Chondrocyte (in vitro differentiated cells): ENCODE measurements around the gene SPRY2. TPM values are rescaled to one million over a fixed set of nuclear protein-coding genes. Genes with fewer than 3 reads are reported as not detected.

Source experiments
- DNase-seq: peaks from one replicate; pipeline ENCODE4 v3.0.0; 2021; ENCODE audit warnings: mixed read lengths, low spot score
- H3K27ac Mint-ChIP-seq: one replicate; pipeline ENCODE4 v1.8.0; 2021; ENCODE audit warnings: mild to moderate bottlenecking, moderate library complexity, mixed read lengths; ENCODE audit not compliant: unreplicated experiment
- H3K27me3 Mint-ChIP-seq: 2 replicates; pipeline ENCODE4 v1.8.0; 2021; ENCODE audit warnings: low read depth, mixed read lengths
- H3K36me3 Mint-ChIP-seq: 2 replicates; pipeline ENCODE4 v1.8.0; 2021; ENCODE audit warnings: low read depth, mixed read lengths
- H3K4me1 Mint-ChIP-seq: 2 replicates; pipeline ENCODE4 v1.8.0; 2021; ENCODE audit warnings: low read depth, mild to moderate bottlenecking, mixed read lengths
- H3K4me3 Mint-ChIP-seq: one replicate; pipeline ENCODE4 v1.8.0; 2021; ENCODE audit warnings: mild to moderate bottlenecking, moderate library complexity, mixed read lengths; ENCODE audit not compliant: unreplicated experiment
- H3K9me3 Mint-ChIP-seq: 2 replicates; pipeline ENCODE4 v1.8.0; 2021; ENCODE audit warnings: low read depth, mixed read lengths
- total RNA-seq: library from RNA; stranded (reverse); gene quantifications from 3 replicates; pipeline ENCODE4 v1.2.1, GENCODE V29; 2021
- TF ChIP-seq, protein P1 (sequence below): fragments of 200-600 bp; sonication (generic); IDR thresholded peaks from 2 replicates; pipeline ENCODE4 v1.5.0; 2021; ENCODE audit warnings: antibody characterized with exemption, mild to moderate bottlenecking, moderate library complexity

Gene SPRY2
- total RNA-seq, 1 donor from 2014 or later, result 10.5 TPM

DNA sequence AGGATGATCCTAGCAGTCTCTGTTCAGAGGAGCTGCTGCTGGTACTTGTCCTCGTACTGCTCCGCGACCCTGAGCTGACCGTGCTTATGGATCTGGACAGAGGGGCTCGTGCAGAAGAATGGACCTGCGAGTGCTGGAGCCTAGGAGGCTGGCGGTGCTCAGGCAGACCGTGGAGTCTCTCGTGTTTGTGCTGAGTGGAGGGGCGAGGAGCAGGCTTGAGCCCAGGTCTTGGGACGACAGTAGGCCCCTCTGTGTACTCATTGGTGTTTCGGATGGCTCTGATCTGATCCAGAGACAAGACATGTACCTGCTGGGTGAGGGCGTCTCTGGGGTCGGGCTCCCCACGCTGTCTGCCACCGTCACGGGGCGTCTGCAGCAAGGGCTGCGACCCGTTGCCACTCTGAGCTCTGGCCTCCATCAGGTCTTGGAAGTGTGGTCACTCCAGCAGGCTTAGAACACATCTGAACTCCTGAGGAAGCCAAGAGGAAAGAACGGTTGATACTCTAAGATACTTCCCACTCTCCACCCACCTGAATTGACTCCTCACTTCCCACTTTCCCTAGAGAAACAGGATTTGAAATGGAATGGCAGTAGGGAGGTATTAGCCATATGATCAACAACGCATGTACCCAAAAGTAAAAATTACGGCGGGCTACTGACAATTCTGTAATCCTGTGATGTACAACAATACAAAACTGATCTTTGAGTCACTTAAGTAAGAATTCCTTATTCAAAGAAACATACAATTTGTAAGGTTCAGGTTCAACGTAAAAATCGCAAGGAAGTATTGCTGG, 3.4 kb downstream of the SPRY2 start:
- peaks cover 24% of the 10 kb centered on the region for H3K4me1 Mint-ChIP-seq
- H3K27me3 Mint-ChIP-seq, result no peaks in the 10 kb centered on the region
- H3K36me3 Mint-ChIP-seq, result no peaks in the 10 kb centered on the region
- no peak for DNase-seq
- H3K27ac Mint-ChIP-seq, result peak overlapping the region; percentile 73
- TF ChIP-seq, protein P1, sequence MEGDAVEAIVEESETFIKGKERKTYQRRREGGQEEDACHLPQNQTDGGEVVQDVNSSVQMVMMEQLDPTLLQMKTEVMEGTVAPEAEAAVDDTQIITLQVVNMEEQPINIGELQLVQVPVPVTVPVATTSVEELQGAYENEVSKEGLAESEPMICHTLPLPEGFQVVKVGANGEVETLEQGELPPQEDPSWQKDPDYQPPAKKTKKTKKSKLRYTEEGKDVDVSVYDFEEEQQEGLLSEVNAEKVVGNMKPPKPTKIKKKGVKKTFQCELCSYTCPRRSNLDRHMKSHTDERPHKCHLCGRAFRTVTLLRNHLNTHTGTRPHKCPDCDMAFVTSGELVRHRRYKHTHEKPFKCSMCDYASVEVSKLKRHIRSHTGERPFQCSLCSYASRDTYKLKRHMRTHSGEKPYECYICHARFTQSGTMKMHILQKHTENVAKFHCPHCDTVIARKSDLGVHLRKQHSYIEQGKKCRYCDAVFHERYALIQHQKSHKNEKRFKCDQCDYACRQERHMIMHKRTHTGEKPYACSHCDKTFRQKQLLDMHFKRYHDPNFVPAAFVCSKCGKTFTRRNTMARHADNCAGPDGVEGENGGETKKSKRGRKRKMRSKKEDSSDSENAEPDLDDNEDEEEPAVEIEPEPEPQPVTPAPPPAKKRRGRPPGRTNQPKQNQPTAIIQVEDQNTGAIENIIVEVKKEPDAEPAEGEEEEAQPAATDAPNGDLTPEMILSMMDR, result no peak
- H3K4me3 Mint-ChIP-seq, result no peak overlapping the region
- no peaks in the 10 kb centered on the region for H3K9me3 Mint-ChIP-seq

DNA sequence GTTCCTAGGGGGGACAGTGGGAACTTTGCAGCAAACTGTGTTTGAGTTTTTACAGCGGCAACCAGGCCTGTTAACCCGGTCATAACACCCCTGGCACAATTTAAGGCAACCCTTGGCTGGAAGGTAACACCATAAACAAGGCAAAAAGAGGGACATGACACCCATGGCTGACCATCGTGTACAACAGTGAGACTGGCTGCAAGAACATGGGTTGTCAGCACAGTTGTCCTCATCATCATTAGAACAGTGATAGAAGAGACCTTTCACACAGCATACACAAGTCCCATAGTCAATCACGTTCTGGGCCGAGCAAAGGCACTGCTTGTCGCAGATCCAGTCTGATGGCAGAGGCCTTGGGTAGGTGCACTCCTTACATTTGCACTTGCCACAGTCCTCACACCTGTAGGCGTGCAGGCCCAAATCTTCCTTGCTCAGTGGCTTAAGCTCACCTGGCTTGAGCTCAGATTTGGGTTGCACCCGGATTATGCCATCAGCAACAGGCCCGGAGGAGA, 4.1 kb downstream of the SPRY2 start:
- DNase-seq, result no peak
- no peaks in the 10 kb centered on the region for H3K36me3 Mint-ChIP-seq
- TF ChIP-seq, protein P1, result no peak

DNA sequence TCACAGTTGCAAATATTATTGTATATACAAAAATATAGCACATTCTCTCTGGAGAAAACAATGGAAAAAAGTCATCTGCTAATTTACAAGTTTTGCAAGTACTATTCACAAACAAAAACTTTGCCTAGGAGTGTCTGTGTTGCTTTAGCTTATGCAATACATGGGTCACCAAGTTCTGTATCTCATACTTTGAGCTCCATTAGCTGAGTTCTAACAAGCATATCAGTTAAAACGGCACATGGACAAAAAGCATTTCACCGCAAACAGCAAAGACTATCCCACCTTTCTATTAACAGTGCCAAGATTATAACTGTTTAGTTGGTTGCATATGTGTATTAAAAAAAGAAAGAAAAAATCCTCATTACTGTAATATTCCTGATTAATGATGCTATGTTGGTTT, 4.6 kb downstream of the SPRY2 start:
- Mint-ChIP-seq H3K36me3 (no peaks in the 10 kb centered on the region), H3K27me3 (no peaks in the 10 kb centered on the region), H3K9me3 (no peaks in the 10 kb centered on the region), H3K27ac (peak overlapping the region; percentile 49), H3K4me1 (peaks cover 21% of the 10 kb centered on the region), H3K4me3 (no peak overlapping the region)
- TF ChIP-seq, protein P1, result no peak
- no peak for DNase-seq

More for the DNA sequence above, 4.1 kb downstream of the SPRY2 start:
- Mint-ChIP-seq H3K27me3 (no peaks in the 10 kb centered on the region), H3K4me3 (no peak overlapping the region), H3K9me3 (no peaks in the 10 kb centered on the region), H3K27ac (peak overlapping the region; percentile 73), H3K4me1 (peaks cover 23% of the 10 kb centered on the region)

DNA sequence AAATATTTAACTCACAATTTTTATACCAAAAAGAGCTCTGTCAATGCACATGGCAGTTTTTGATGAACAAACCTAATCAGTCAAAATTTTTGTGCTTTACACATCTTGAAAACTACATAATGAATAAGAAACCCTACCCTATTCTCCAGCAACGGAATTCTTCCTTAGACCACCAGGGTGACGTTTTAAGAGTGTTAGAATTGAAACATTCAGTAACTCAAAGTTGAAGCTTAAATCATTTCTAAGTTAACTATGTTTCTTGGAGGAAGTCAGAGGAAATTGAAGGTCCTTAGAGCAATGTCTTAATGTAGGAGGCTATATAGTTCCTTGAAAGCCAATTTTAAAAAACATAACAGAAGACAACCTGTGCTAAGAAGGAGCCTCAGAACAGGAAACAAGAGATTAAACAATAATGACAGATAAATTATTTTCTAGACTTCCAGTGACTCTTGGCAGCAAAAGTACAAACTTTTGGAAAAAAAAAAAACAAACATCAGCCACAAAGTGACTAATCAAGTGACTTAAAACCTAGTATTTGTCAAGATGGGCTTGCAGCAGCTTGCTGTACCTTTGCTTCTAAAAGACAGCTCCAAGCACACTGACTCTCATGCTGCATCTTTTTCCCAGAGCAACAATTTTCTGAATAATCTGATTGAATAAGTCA, 6.2 kb downstream of the SPRY2 start:
- H3K27ac Mint-ChIP-seq, result peak overlapping the region; percentile 55
- H3K4me1 Mint-ChIP-seq, result peaks cover 24% of the 10 kb centered on the region
- no peak overlapping the region for H3K4me3 Mint-ChIP-seq
- TF ChIP-seq, protein P1, result peak; percentile 50
- no peaks in the 10 kb centered on the region for H3K9me3 Mint-ChIP-seq
- no peak for DNase-seq
- no peaks in the 10 kb centered on the region for H3K36me3 Mint-ChIP-seq
- no peaks in the 10 kb centered on the region for H3K27me3 Mint-ChIP-seq

DNA sequence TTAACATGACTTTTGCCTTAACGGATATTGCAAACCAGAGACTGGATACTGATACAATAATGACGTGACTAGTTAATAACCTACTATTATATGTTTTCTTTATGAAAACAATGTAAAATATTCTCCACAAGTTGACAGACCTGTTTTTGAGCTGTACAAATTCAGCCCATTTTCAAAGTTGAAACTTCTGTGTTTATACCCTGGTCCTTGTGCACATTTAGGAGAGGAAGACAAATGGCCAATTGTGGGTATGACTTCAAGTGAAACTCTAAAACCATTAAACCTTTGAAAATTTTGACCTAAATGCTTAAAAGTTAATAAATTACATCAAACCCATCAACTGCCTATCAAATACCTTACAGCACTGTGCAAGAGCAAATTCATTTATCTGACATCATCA, 8.9 kb downstream of the SPRY2 start:
- TF ChIP-seq, protein P1, result no peak
- no peaks in the 10 kb centered on the region for H3K9me3 Mint-ChIP-seq
- no peaks in the 10 kb centered on the region for H3K36me3 Mint-ChIP-seq
- H3K4me1 Mint-ChIP-seq, result peaks cover 25% of the 10 kb centered on the region
- H3K4me3 Mint-ChIP-seq, result no peak overlapping the region
- H3K27ac Mint-ChIP-seq, result no peak overlapping the region
- H3K27me3 Mint-ChIP-seq, result no peaks in the 10 kb centered on the region
- DNase-seq, result no peak
